SKM-1 (cell line): ENCODE results near the gene TPH1.
A peak's percentile ranks its signal among the peaks of the same experiment; 100 is the strongest.

Source experiments
- DNase-seq: peaks from one replicate; lab custom pipeline; 2025; ENCODE audit not compliant: unreplicated experiment; lab: John Stamatoyannopoulos, UW

The TPH1 gene

GRCh38 chr11:18046116-18046777 lies at the start of gene TPH1:
Gene TPH1 (minus strand): TSS chr11:18046269. CDS start chr11:18040762, 5,507 bp downstream.
- DNase-seq = no peak

GRCh38 chr11:18093959-18094358 lies 47.9 kb upstream of the TPH1 start:
- DNase-seq = no peak

GRCh38 chr11:18091731-18092130 lies 45.7 kb upstream of the TPH1 start:
- no peak for DNase-seq

- DNase-seq = peak; percentile 17
These were observed 42.9 kb upstream of the TPH1 start for GRCh38 chr11:18088966-18089365.

GRCh38 chr11:18088366-18088765 lies 42.3 kb upstream of the TPH1 start:
- DNase-seq = no peak

GRCh38 chr11:18081551-18081950 lies 35.5 kb upstream of the TPH1 start:
- no peak for DNase-seq

- DNase-seq = no peak
These were observed 34.4 kb upstream of the TPH1 start for GRCh38 chr11:18080451-18080850.

- DNase-seq = no peak
These were observed 32.8 kb upstream of the TPH1 start for GRCh38 chr11:18078909-18079308.

- no peak for DNase-seq
These were observed 29.4 kb upstream of the TPH1 start for GRCh38 chr11:18075444-18075843.

GRCh38 chr11:18071098-18071705 lies 25.1 kb upstream of the TPH1 start:
- no peak for DNase-seq

GRCh38 chr11:18067372-18067771 lies 21.3 kb upstream of the TPH1 start:
- DNase-seq = no peak

- no peak for DNase-seq
These were observed 20.6 kb upstream of the TPH1 start for GRCh38 chr11:18066626-18067025.

GRCh38 chr11:18065572-18065971 lies 19.5 kb upstream of the TPH1 start:
- no peak for DNase-seq

- DNase-seq = no peak
These were observed 18.5 kb upstream of the TPH1 start for GRCh38 chr11:18064450-18065054.

- DNase-seq = no peak
These were observed 17.9 kb upstream of the TPH1 start for GRCh38 chr11:18063862-18064434.

- DNase-seq = no peak
These were observed 17.1 kb upstream of the TPH1 start for GRCh38 chr11:18063125-18063524.

GRCh38 chr11:18061351-18061750 lies 15.3 kb upstream of the TPH1 start:
- DNase-seq = no peak

- DNase-seq = no peak
These were observed 10.6 kb upstream of the TPH1 start for GRCh38 chr11:18056561-18057181.

- no peak for DNase-seq
These were observed 8.5 kb upstream of the TPH1 start for GRCh38 chr11:18054511-18055103.

GRCh38 chr11:18050848-18051247 lies 4.8 kb upstream of the TPH1 start:
- peak; percentile 67 for DNase-seq

- no peak for DNase-seq
These were observed 9.6 kb downstream of the TPH1 start for GRCh38 chr11:18036456-18036855.
